ENCODE measurements around the gene WWC1.

WWC1 gene

DNA sequence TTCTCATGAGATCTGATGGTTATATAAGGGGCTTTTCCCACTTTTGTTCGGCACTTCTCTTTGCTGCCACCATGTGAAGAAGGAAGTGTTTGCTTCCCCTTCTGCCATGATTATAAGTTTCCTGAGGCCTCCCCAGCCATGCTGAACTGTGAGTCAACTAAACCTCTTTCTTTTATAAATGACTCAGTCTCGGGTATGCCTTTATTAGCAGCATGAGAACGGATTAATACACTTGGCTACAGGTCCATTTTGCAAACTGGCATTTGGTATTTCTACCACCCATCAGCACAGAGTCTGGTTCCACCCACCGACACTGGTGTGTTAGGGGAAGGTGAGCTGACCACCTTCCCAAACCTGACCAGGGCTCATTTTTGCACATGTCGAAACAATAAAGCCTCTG lies 146.9 kb downstream of the WWC1 start:
- TF ChIP-seq, protein P1, sequence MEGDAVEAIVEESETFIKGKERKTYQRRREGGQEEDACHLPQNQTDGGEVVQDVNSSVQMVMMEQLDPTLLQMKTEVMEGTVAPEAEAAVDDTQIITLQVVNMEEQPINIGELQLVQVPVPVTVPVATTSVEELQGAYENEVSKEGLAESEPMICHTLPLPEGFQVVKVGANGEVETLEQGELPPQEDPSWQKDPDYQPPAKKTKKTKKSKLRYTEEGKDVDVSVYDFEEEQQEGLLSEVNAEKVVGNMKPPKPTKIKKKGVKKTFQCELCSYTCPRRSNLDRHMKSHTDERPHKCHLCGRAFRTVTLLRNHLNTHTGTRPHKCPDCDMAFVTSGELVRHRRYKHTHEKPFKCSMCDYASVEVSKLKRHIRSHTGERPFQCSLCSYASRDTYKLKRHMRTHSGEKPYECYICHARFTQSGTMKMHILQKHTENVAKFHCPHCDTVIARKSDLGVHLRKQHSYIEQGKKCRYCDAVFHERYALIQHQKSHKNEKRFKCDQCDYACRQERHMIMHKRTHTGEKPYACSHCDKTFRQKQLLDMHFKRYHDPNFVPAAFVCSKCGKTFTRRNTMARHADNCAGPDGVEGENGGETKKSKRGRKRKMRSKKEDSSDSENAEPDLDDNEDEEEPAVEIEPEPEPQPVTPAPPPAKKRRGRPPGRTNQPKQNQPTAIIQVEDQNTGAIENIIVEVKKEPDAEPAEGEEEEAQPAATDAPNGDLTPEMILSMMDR (IDR thresholded peaks at IDR 0.05; ENCODE audit: poor library complexity, severe bottlenecking): no peak
- Histone ChIP-seq H3K4me1 (ENCODE audit: insufficient read depth, poor library complexity, severe bottlenecking) (no peaks in the 10 kb centered on the region), H3K27me3 (ENCODE audit: insufficient read depth, poor library complexity, severe bottlenecking) (no peaks in the 10 kb centered on the region), H3K4me3 (ENCODE audit: severe bottlenecking) (no peak overlapping the region), H3K36me3 (ENCODE audit: low read depth) (peaks cover 92% of the 10 kb centered on the region), H3K9me3 (ENCODE audit: severe bottlenecking) (no peaks in the 10 kb centered on the region), H3K27ac (ENCODE audit: poor library complexity, severe bottlenecking) (no peak overlapping the region)
- DNase-seq (ENCODE audit: low spot score): no peak
- ATAC-seq (ENCODE audit: low read depth): no peak

DNA sequence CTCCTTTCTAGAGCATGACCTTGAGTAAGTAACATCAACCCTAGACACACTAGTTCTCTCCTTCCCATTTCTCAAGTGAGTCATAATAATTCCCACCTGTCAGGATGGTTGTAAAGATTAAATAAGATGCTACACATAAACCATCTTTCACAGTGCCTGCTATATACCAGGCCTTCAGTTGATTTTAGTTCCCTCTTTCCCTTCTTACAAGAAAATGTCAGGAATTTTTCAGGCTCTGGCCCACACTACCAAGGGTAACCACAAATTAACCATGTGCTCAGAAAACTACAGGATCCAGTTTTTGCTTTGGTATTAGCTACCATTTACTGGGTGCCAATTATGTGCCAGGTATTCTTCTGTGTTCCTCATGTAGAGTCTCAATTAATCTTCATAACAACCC lies 152.1 kb downstream of the WWC1 start:
- DNase-seq (ENCODE audit: low spot score) (no peak), ATAC-seq (ENCODE audit: low read depth) (no peak)
- TF ChIP-seq, protein P1 (IDR thresholded peaks at IDR 0.05; ENCODE audit: poor library complexity, severe bottlenecking): no peak
- Histone ChIP-seq H3K27me3 (ENCODE audit: insufficient read depth, poor library complexity, severe bottlenecking) (no peaks in the 10 kb centered on the region), H3K4me3 (ENCODE audit: severe bottlenecking) (no peak overlapping the region), H3K27ac (ENCODE audit: poor library complexity, severe bottlenecking) (no peak overlapping the region), H3K9me3 (ENCODE audit: severe bottlenecking) (no peaks in the 10 kb centered on the region), H3K36me3 (ENCODE audit: low read depth) (peaks cover 89% of the 10 kb centered on the region), H3K4me1 (ENCODE audit: insufficient read depth, poor library complexity, severe bottlenecking) (no peaks in the 10 kb centered on the region)

GRCh38 chr5:168443950-168444700 lies 152.7 kb downstream of the WWC1 start:
- no peak overlapping the region for H3K27ac ChIP-seq (ENCODE audit: poor library complexity, severe bottlenecking)
- peaks cover 88% of the 10 kb centered on the region for H3K36me3 ChIP-seq (ENCODE audit: low read depth)
- H3K27me3 ChIP-seq (ENCODE audit: insufficient read depth, poor library complexity, severe bottlenecking): no peaks in the 10 kb centered on the region
- H3K4me3 ChIP-seq (ENCODE audit: severe bottlenecking): no peak overlapping the region
- TF ChIP-seq, protein P1 (IDR thresholded peaks at IDR 0.05; ENCODE audit: poor library complexity, severe bottlenecking): no peak
- no peaks in the 10 kb centered on the region for H3K4me1 ChIP-seq (ENCODE audit: insufficient read depth, poor library complexity, severe bottlenecking)
- DNase-seq (ENCODE audit: low spot score) (no peak), ATAC-seq (ENCODE audit: low read depth) (no peak)
- H3K9me3 ChIP-seq (ENCODE audit: severe bottlenecking): no peaks in the 10 kb centered on the region

DNA sequence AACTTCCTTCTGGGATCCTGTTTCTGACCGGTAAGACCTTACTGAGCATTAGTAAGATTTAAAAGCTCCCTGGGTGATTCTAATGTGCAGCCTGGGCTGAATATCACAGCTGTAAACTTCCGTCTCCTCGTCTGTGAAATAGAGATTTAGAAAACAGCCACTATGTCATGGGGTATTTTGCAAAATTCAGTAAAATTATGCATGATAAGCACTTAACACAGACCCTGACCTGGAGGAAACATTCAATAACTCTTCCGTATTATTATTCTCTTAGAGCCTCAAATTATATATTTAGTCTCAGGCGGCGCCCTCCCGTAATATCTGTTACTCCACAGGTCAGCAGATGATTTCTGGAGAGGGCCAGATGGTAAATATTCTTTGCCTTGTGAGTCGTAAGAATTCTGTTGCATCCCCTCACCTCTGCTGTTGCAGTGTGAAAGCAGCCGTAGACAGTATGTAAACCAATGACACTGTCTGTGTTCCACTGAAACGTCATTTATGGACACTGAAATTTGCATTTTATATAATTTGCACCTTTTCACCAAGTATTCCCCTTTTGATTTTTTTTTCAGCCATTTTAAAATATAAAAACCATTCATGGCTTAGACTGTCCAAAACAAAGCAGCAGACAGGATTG lies 155.7 kb downstream of the WWC1 start:
- H3K36me3 ChIP-seq (ENCODE audit: low read depth): peaks cover 90% of the 10 kb centered on the region
- no peak overlapping the region for H3K27ac ChIP-seq (ENCODE audit: poor library complexity, severe bottlenecking)
- H3K4me3 ChIP-seq (ENCODE audit: severe bottlenecking): no peak overlapping the region
- TF ChIP-seq, protein P1 (IDR thresholded peaks at IDR 0.05; ENCODE audit: poor library complexity, severe bottlenecking): no peak
- H3K27me3 ChIP-seq (ENCODE audit: insufficient read depth, poor library complexity, severe bottlenecking): no peaks in the 10 kb centered on the region
- no peak for DNase-seq (ENCODE audit: low spot score)
- ATAC-seq (ENCODE audit: low read depth): no peak
- no peaks in the 10 kb centered on the region for H3K4me1 ChIP-seq (ENCODE audit: insufficient read depth, poor library complexity, severe bottlenecking)
- no peaks in the 10 kb centered on the region for H3K9me3 ChIP-seq (ENCODE audit: severe bottlenecking)

- TF ChIP-seq, protein P1 (IDR thresholded peaks at IDR 0.05; ENCODE audit: poor library complexity, severe bottlenecking): no peak
- peaks cover 90% of the 10 kb centered on the region for H3K36me3 ChIP-seq (ENCODE audit: low read depth)
- no peaks in the 10 kb centered on the region for H3K9me3 ChIP-seq (ENCODE audit: severe bottlenecking)
- H3K27me3 ChIP-seq (ENCODE audit: insufficient read depth, poor library complexity, severe bottlenecking): no peaks in the 10 kb centered on the region
- DNase-seq (ENCODE audit: low spot score) (no peak), ATAC-seq (ENCODE audit: low read depth) (no peak)
- no peaks in the 10 kb centered on the region for H3K4me1 ChIP-seq (ENCODE audit: insufficient read depth, poor library complexity, severe bottlenecking)
- H3K27ac ChIP-seq (ENCODE audit: poor library complexity, severe bottlenecking): no peak overlapping the region
- H3K4me3 ChIP-seq (ENCODE audit: severe bottlenecking): no peak overlapping the region
Measured at GRCh38 chr5:168447808-168448207, 156.4 kb downstream of the WWC1 start.

All from RWPE2 (cell line).